Stomach (tissue), 9 donors: ENCODE results near the gene RABAC1. TPM values are rescaled to one million over a fixed set of nuclear protein-coding genes. Genes with fewer than 3 reads are reported as not detected.
"Not testable (repeated sequence)": the region's sequence is repeated elsewhere in the genome, so short reads cannot be mapped to it uniquely, and the experiment has no call there.

ENCODE experiments used
- DNase-seq, 2 donors: peaks; one replicate each; pipeline versions ENCODE4 v3.0.0 to v3.0.0-alpha.2; 2013 to 2019
- H3K27ac ChIP-seq, 5 donors: fragments of 200-600 bp in 4 of 5; sonication (generic) in 4 of 5; one replicate each; pipeline ENCODE4 v1.5.1; 2013 to 2019; ENCODE audit warnings: mild to moderate bottlenecking in 1 of 5, moderate library complexity in 1 of 5
- H3K27me3 ChIP-seq, 3 donors: fragments of 200-600 bp; sonication (generic); one replicate each; pipeline ENCODE4 v1.5.1; 2017 to 2019; ENCODE audit warnings: mixed run types in 1 of 3
- H3K36me3 ChIP-seq, 4 donors: fragments of 200-600 bp; sonication (generic); 1 replicate in 3 of 4; 2 replicates in 1 of 4; pipeline ENCODE4 v1.5.1; 2016 to 2019
- H3K4me1 ChIP-seq, 4 donors: fragments of 200-600 bp; sonication (generic); one replicate each; pipeline ENCODE4 v1.5.1; 2016 to 2019
- H3K4me3 ChIP-seq, 4 donors: fragments of 200-600 bp; sonication (generic) in 3 of 4; one replicate each; pipeline ENCODE4 v1.5.1; 2016 to 2019; ENCODE audit warnings: mild to moderate bottlenecking in 1 of 4
- H3K9me3 ChIP-seq, 4 donors: fragments of 200-600 bp; sonication (generic); one replicate each; pipeline ENCODE4 v1.5.1; 2016 to 2019
- CTCF ChIP-seq, 7 experiments: fragments of 450-650 bp in 4 of 7; fragments of 200-600 bp in 3 of 7; sonication (generic) in 3 of 7; IDR thresholded peaks; one replicate each; pipeline ENCODE4 v1.5.1; 2016 to 2019; ENCODE audit warnings: antibody characterized with exemption in 7 of 7, control low read depth in 2 of 7, mild to moderate bottlenecking in 1 of 7
- EP300 ChIP-seq: sonication (generic); formaldehyde crosslinking; IDR thresholded peaks from one replicate; pipeline ENCODE4 v1.6.1; 2017; ENCODE audit warnings: antibody characterized with exemption
- POLR2A ChIP-seq, 4 donors: fragments of 450-650 bp; IDR thresholded peaks; one replicate each; pipeline ENCODE4 v1.6.1; 2016; ENCODE audit warnings: antibody characterized with exemption in 4 of 4, control low read depth in 2 of 4, mild to moderate bottlenecking in 1 of 4, moderate library complexity in 1 of 4
- POLR2AphosphoS5 ChIP-seq, 3 donors: sonication (generic); formaldehyde crosslinking; IDR thresholded peaks; one replicate each; pipeline ENCODE4 v1.6.1; 2016; ENCODE audit warnings: antibody characterized with exemption in 3 of 3
- WGBS, 5 donors: extraction: QIAGEN DNeasy Blood & Tissue Kit in 3 of 5; methylation state at CpG; one replicate each; pipeline versions ENCODE4 v1.1.5 to v1.1.7; 2013 to 2018; 5-methylcytosine and 5-hydroxymethylcytosine counted together
- intact Hi-C: fragments of 100-400 bp; cut with DNase I; formaldehyde crosslinking; loops from one replicate; pipeline ENCODE4 v1.15.1; 2023; ENCODE audit warnings: low total_unique reads
- polyA plus RNA-seq, 3 donors: library from polyadenylated mRNA; stranded (reverse); fragments of 200-250 nt; gene quantifications; one replicate each; pipeline ENCODE4 v1.2.3, GENCODE V29; 2013
- total RNA-seq, 5 donors: library from RNA; depleted of rRNA; stranded (reverse); fragments of >200 nt; gene quantifications; one replicate each; pipeline versions ENCODE4 v1.1.0 to v1.2.3, GENCODE V29; 2014 to 2016
- donor health status: healthy with polysubstance abuse.
- donor health status: Bipolar disorder and iron deficiency.
- donor health status: healthy.

RABAC1 gene
- total and polyA plus RNA-seq, 8 donors: 44.6 to 499 (median 132) TPM

- no peak overlapping the region for H3K4me3 ChIP-seq
- H3K4me1 ChIP-seq: peaks cover 5 to 31% (median 23%) of the 10 kb centered on the region in 4 donors
- no peak for DNase-seq
- H3K27me3 ChIP-seq: peaks cover 7 to 98% (median 77%) of the 10 kb centered on the region in 3 donors
- H3K27ac ChIP-seq: no peak overlapping the region
- H3K9me3 ChIP-seq: no peaks in the 10 kb centered on the region
- TF ChIP-seq EP300 (no peak), POLR2A (IDR thresholded peaks at IDR 0.05) (no peak), CTCF (IDR thresholded peaks at IDR 0.05) (no peak), POLR2AphosphoS5 (IDR thresholded peaks at IDR 0.05) (no peak)
- no peaks in the 10 kb centered on the region for H3K36me3 ChIP-seq
- 5 to 6% (median 5%) methylated on average over 36 to 38 of the region's 38 CpGs for WGBS, 5 donors
- intact Hi-C loops: no loop called here
Observed at GRCh38 chr19:41915021-41915775, 43.9 kb downstream of the RABAC1 start.

- 3 to 18% (median 6%) methylated on average over 4 to 5 of the region's 5 CpGs for WGBS, 5 donors
- H3K27ac ChIP-seq, H3K9me3 ChIP-seq, H3K36me3 ChIP-seq, intact Hi-C loops, DNase-seq, H3K4me3 ChIP-seq: not testable (repeated sequence)
- Histone ChIP-seq H3K4me1 (peaks cover 5 to 31% (median 23%) of the 10 kb centered on the region in 4 donors), H3K27me3 (peaks cover 7 to 95% (median 72%) of the 10 kb centered on the region in 3 donors)
Observed at GRCh38 chr19:41914424-41914834, 44.7 kb downstream of the RABAC1 start.

- no peak for TF ChIP-seq CTCF (IDR thresholded peaks at IDR 0.05)
- no peak for TF ChIP-seq POLR2A (IDR thresholded peaks at IDR 0.05)
- TF ChIP-seq EP300: no peak
- no peak for TF ChIP-seq POLR2AphosphoS5 (IDR thresholded peaks at IDR 0.05)
- no peak overlapping the region for H3K4me3 ChIP-seq
- no peak for DNase-seq
- no peaks in the 10 kb centered on the region for H3K9me3 ChIP-seq
- H3K4me1 ChIP-seq: peaks cover 5 to 31% (median 23%) of the 10 kb centered on the region in 4 donors
- H3K36me3 ChIP-seq: peaks cover 0 to 1% (median 0%) of the 10 kb centered on the region in 4 donors
- peaks cover 7 to 89% (median 70%) of the 10 kb centered on the region in 3 donors for H3K27me3 ChIP-seq
- H3K27ac ChIP-seq: no peak overlapping the region
- WGBS, 5 donors: 6 to 9% (median 8%) methylated on average over 21 of the region's 21 CpGs
- intact Hi-C loops: no loop called here
Observed at GRCh38 chr19:41913538-41914423, 45.3 kb downstream of the RABAC1 start.

- Histone ChIP-seq H3K4me3 (no peak overlapping the region), H3K36me3 (peaks cover 0 to 9% (median under 1%) of the 10 kb centered on the region in 4 donors), H3K4me1 (peaks cover 5 to 31% (median 23%) of the 10 kb centered on the region in 4 donors), H3K27me3 (peaks cover 7 to 81% (median 66%) of the 10 kb centered on the region in 3 donors), H3K27ac (no peak overlapping the region), H3K9me3 (no peaks in the 10 kb centered on the region)
- no peak for TF ChIP-seq POLR2A (IDR thresholded peaks at IDR 0.05)
- TF ChIP-seq CTCF (IDR thresholded peaks at IDR 0.05): no peak
- no peak for TF ChIP-seq EP300
- TF ChIP-seq POLR2AphosphoS5 (IDR thresholded peaks at IDR 0.05): no peak
- no peak for DNase-seq
- intact Hi-C loops: no loop called here
- WGBS, 5 donors: 1 to 3% (median 2%) methylated on average over 30 to 51 of the region's 51 CpGs
Observed at GRCh38 chr19:41912899-41913537, 46.1 kb downstream of the RABAC1 start.
